ENCODE results near the gene RASAL1. TPM values are rescaled to one million over a fixed set of nuclear protein-coding genes. Genes with fewer than 3 reads are reported as not detected.
A peak's percentile ranks its signal among the peaks of the same experiment; 100 is the strongest.

Gene RASAL1, protein sequence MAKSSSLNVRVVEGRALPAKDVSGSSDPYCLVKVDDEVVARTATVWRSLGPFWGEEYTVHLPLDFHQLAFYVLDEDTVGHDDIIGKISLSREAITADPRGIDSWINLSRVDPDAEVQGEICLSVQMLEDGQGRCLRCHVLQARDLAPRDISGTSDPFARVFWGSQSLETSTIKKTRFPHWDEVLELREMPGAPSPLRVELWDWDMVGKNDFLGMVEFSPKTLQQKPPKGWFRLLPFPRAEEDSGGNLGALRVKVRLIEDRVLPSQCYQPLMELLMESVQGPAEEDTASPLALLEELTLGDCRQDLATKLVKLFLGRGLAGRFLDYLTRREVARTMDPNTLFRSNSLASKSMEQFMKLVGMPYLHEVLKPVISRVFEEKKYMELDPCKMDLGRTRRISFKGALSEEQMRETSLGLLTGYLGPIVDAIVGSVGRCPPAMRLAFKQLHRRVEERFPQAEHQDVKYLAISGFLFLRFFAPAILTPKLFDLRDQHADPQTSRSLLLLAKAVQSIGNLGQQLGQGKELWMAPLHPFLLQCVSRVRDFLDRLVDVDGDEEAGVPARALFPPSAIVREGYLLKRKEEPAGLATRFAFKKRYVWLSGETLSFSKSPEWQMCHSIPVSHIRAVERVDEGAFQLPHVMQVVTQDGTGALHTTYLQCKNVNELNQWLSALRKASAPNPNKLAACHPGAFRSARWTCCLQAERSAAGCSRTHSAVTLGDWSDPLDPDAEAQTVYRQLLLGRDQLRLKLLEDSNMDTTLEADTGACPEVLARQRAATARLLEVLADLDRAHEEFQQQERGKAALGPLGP
- 29.3 and 65.1 TPM in 2 replicates for total RNA-seq (2014; rRNA removed; shearing (Covaris generic); ENCODE audit: low replicate concordance)

GRCh38 chr12:113135178-113136127 lies at the start of gene RASAL1:
TSS of gene RASAL1 (minus strand) at chr12:113135761. CDS start at chr12:113135462, 299 bp downstream.
- peak; percentile 93 for DNase-seq (ENCODE audit: low read depth)

DNA sequence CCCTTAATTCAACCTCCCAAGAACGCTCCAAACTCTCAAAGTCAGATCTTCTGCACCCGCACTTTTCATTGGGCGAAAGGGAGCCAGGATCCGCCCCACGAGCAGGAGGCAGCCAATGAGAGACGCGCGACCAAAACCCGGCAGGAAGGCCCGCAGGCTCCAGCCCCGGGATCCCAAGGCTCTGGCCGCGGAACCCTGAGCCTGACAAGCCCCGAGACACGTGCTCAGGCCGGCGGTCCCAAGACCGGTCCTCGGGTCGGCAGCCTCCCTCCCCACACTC lies 49.3 kb upstream of the RASAL1 start:
- DNase-seq (ENCODE audit: low read depth), result peak; percentile 87
- in situ Hi-C loops (cut with HindIII; ENCODE audit: low pct_unique_long_range_greater_than_20kb, low sequenced_read_pairs), result no loop called here

More at GRCh38 chr12:113135178-113136127, at the start of gene RASAL1:
- in situ Hi-C loops (cut with HindIII; ENCODE audit: low pct_unique_long_range_greater_than_20kb, low sequenced_read_pairs), result no loop called here

GRCh38 chr12:113184098-113184899 lies 48.7 kb upstream of the RASAL1 start:
- in situ Hi-C loops (cut with HindIII; ENCODE audit: low pct_unique_long_range_greater_than_20kb, low sequenced_read_pairs), result no loop called here
- DNase-seq (ENCODE audit: low read depth), result no peak

- in situ Hi-C loops (cut with HindIII; ENCODE audit: low pct_unique_long_range_greater_than_20kb, low sequenced_read_pairs), result no loop called here
- DNase-seq (ENCODE audit: low read depth), result no peak
Measured at GRCh38 chr12:113183030-113183589, 47.5 kb upstream of the RASAL1 start.

- in situ Hi-C loops (cut with HindIII; ENCODE audit: low pct_unique_long_range_greater_than_20kb, low sequenced_read_pairs), result no loop called here
- no peak for DNase-seq (ENCODE audit: low read depth)
Measured at GRCh38 chr12:113181975-113182374, 46.4 kb upstream of the RASAL1 start.

DNA sequence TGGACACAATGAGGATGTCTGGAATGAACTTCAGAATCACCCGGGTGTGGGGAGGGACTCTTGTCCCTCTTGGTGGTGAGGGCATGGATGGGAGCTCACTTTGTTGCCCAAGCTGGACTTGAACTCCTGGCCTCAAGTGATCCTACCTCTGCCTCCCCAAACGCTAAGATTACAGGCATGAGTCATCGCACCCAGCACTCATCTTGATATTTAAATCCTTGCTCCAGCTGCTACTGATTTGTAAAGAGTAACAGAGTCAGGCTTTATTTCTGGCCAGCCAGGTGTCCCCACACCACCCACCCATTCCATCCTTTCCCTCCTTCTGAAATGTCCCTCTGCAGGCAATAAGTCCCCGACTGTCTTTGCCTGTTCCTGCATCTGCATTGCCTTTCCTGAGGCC lies 44.8 kb upstream of the RASAL1 start:
- DNase-seq (ENCODE audit: low read depth), result no peak
- in situ Hi-C loops (cut with HindIII; ENCODE audit: low pct_unique_long_range_greater_than_20kb, low sequenced_read_pairs), result no loop called here

GRCh38 chr12:113179023-113179422 lies 43.5 kb upstream of the RASAL1 start:
- DNase-seq (ENCODE audit: low read depth), result no peak
- in situ Hi-C loops (cut with HindIII; ENCODE audit: low pct_unique_long_range_greater_than_20kb, low sequenced_read_pairs), result no loop called here

GRCh38 chr12:113174461-113175384 lies 39.2 kb upstream of the RASAL1 start:
- DNase-seq (ENCODE audit: low read depth), result peak; percentile 42

DNA sequence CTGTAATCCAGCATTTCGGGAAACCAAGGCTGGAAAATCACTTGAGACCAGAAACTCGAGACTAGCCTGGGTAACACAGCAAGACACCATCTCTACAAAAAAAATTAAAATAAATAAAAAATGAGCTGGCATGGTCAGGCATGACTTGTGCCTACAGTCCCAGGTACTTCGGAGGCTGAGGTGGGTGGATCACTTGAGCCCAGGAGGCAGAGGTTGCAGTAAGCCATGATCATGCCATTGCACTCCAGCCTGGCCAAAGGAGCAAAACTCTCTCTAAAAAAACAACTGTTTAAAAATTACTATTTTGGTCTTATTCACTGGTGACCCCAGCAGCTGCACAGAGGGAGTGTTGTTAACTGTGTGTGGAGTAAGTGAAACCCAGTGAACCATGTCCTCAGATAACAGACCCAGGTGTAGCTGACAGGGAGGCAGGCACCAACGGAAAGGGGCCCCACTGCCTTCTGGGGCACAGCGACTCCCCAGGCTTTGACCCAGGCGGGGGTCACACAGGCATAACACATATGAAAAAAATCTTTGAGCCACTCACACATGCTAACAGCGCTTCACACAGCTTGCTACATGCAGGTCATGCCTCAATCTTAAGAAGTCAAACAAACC lies 37.6 kb upstream of the RASAL1 start:
- in situ Hi-C loops (cut with HindIII; ENCODE audit: low pct_unique_long_range_greater_than_20kb, low sequenced_read_pairs), result no loop called here
- DNase-seq (ENCODE audit: low read depth), result no peak

More at GRCh38 chr12:113174461-113175384, 39.2 kb upstream of the RASAL1 start:
- in situ Hi-C loops (cut with HindIII; ENCODE audit: low pct_unique_long_range_greater_than_20kb, low sequenced_read_pairs), result no loop called here

DNA sequence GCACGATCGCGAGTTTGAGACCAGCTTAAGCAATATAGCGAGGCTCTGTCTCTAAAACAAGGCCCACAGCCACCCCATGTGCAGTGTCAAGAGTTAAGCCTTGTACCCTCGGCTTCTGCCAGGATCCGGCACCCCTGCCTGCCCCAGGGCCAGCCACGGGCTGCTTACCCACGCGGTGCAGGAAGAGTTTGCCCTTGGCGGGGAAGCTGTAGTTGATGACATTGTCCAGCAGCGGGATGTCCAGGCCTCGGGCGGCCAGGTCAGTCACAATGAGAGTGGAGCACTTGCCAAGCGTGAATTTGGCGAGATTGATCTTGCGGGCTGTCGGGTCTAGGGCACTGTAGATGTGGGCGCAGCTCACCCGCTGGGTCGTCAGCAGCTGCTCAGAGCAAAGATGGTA lies 36.6 kb upstream of the RASAL1 start:
- DNase-seq (ENCODE audit: low read depth), result no peak
- in situ Hi-C loops (cut with HindIII; ENCODE audit: low pct_unique_long_range_greater_than_20kb, low sequenced_read_pairs), result no loop called here

DNA sequence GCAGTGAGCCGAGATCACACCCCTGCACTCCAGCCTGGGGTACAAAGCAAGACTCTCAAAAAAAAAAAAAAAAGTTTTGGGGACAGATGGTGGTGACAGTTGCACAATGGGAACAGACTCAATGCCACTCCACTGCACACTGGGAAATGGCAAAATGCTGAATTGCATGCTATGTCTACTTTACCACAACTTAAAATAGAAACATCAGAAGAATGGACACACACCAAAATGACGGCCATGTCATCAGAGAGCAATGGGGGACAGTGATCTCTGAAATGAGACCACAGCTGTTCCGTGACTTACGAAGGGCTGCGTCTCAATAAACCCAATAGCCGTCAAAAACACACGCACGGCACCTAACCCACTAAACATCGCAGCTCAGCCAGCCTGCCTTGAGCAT lies 36.0 kb upstream of the RASAL1 start:
- in situ Hi-C loops (cut with HindIII; ENCODE audit: low pct_unique_long_range_greater_than_20kb, low sequenced_read_pairs), result no loop called here
- no peak for DNase-seq (ENCODE audit: low read depth)

GRCh38 chr12:113170926-113171325 lies 35.4 kb upstream of the RASAL1 start:
- no peak for DNase-seq (ENCODE audit: low read depth)
- in situ Hi-C loops (cut with HindIII; ENCODE audit: low pct_unique_long_range_greater_than_20kb, low sequenced_read_pairs), result no loop called here

DNA sequence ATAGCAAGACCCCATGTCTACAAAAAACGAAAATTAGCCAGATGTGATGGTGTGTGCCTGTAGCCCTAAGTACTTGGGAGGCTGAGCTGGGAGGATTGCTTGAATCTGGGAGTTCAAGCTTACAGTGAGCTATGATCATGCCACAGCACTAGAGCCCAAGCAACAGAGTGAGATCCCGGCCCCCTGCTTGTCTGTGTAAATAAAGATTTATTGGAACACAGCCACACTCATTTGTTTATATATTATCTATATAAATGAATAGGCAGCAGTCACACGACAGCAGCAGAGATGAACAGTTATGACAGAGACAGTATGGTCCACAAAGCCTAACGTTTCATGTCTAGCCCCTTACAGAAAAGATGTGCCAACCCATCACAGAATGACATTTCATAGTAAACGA lies 34.9 kb upstream of the RASAL1 start:
- DNase-seq (ENCODE audit: low read depth), result no peak
- in situ Hi-C loops (cut with HindIII; ENCODE audit: low pct_unique_long_range_greater_than_20kb, low sequenced_read_pairs), result no loop called here

- no peak for DNase-seq (ENCODE audit: low read depth)
- in situ Hi-C loops (cut with HindIII; ENCODE audit: low pct_unique_long_range_greater_than_20kb, low sequenced_read_pairs), result no loop called here
Measured at GRCh38 chr12:113169697-113170096, 34.1 kb upstream of the RASAL1 start.

- DNase-seq (ENCODE audit: low read depth), result no peak
- in situ Hi-C loops (cut with HindIII; ENCODE audit: low pct_unique_long_range_greater_than_20kb, low sequenced_read_pairs), result no loop called here
Measured at GRCh38 chr12:113167868-113168267, 32.3 kb upstream of the RASAL1 start.

All from Caki2 (cell line).